B cell (primary cell): ENCODE data around the gene CCDC88C. TPM values are rescaled to one million over a fixed set of nuclear protein-coding genes. Genes with fewer than 3 reads are reported as not detected.

Experiments
- ATAC-seq: fragments of 200-7000 bp; cut with Tn5 transposase; one replicate; pipeline ENCODE4 v1.10.0; 2021; ENCODE audit warnings: low read depth, mild to moderate bottlenecking, moderate number of reproducible peaks, moderate library complexity
- CTCF ChIA-PET: fragments of 350-600 bp; sonication (Branson Sonifier 250); formaldehyde crosslinking; loops from one replicate; lab custom pipeline; 2021; ENCODE audit warnings: antibody characterized with exemption, inconsistent platforms; lab: Charles Lee
- POLR2A ChIA-PET: fragments of 350-600 bp; sonication (Branson Sonifier 250); formaldehyde crosslinking; loops from one replicate; lab custom pipeline; 2021; ENCODE audit warnings: antibody characterized with exemption; lab: Charles Lee
- DNase-seq: peaks from one replicate; pipeline ENCODE4 v3.0.0; 2013
- H2AFZ ChIP-seq: 2 replicates; pipeline ENCODE4 v1.6.1; 2012; ENCODE audit warnings: mild to moderate bottlenecking, low read depth, low read length; ENCODE audit not compliant: insufficient read depth, poor library complexity, severe bottlenecking
- H3K27ac ChIP-seq, 2 donors: 1 replicate in 1 of 2; 2 replicates in 1 of 2; pipeline ENCODE4 v1.5.1; 2012 to 2013; ENCODE audit warnings: low read length in 2 of 2, mild to moderate bottlenecking in 2 of 2, moderate library complexity in 1 of 2
- H3K27me3 ChIP-seq, 4 experiments: fragments of 200-600 bp in 1 of 4; sonication (generic) in 1 of 4; replicated peaks in 1 of 4; 1 replicate in 2 of 4; 2 replicates in 2 of 4; pipeline versions ENCODE4 v1.6.1 to v1.7.0; 2013 to 2016; ENCODE audit warnings: low read length in 3 of 4, mild to moderate bottlenecking in 2 of 4, mixed read lengths in 1 of 4, moderate library complexity in 1 of 4; ENCODE audit not compliant: insufficient read depth in 4 of 4, control insufficient read depth in 3 of 4; ENCODE audit errors: control extremely low read depth in 1 of 4
- H3K36me3 ChIP-seq, 2 experiments: replicated peaks in 1 of 2; 1 replicate in 1 of 2; 2 replicates in 1 of 2; pipeline versions ENCODE4 v1.6.1 to v1.7.1; 2013; ENCODE audit warnings: low read length in 1 of 2; ENCODE audit not compliant: insufficient read depth in 2 of 2, control insufficient read depth in 1 of 2; ENCODE audit errors: control extremely low read depth in 1 of 2, extremely low read depth in 1 of 2
- H3K4me1 ChIP-seq, 2 donors: fragments of 200-600 bp in 1 of 2; sonication (generic) in 1 of 2; 1 replicate in 1 of 2; 2 replicates in 1 of 2; pipeline versions ENCODE4 v1.5.1 to v1.6.1; 2013 to 2017; ENCODE audit warnings: low read length in 2 of 2; ENCODE audit not compliant: control insufficient read depth in 2 of 2, insufficient read depth in 2 of 2
- H3K4me2 ChIP-seq: replicated peaks from 2 replicates; pipeline ENCODE3; 2012; ENCODE audit warnings: mild to moderate bottlenecking, low read depth, low read length; ENCODE audit not compliant: poor library complexity, severe bottlenecking
- H3K4me3 ChIP-seq, 5 experiments: fragments of 200-600 bp in 1 of 5; sonication (generic) in 1 of 5; 1 replicate in 3 of 5; 2 replicates in 2 of 5; pipeline versions ENCODE4 v1.5.1 to v1.7.0; 2011 to 2016; ENCODE audit warnings: low read length in 4 of 5, mild to moderate bottlenecking in 4 of 5, low read depth in 2 of 5, control low read depth in 1 of 5, moderate library complexity in 1 of 5; ENCODE audit not compliant: insufficient read depth in 1 of 5; ENCODE audit errors: control extremely low read depth in 1 of 5, extremely low read depth in 1 of 5
- H3K79me2 ChIP-seq: fragments of 200-600 bp; sonication (generic); one replicate; pipeline ENCODE4 v1.6.0; 2016; ENCODE audit warnings: low read length; ENCODE audit not compliant: control insufficient read depth, insufficient read depth
- H3K9ac ChIP-seq: fragments of 200-600 bp; sonication (generic); 2 replicates; pipeline ENCODE4 v1.6.1; 2017; ENCODE audit warnings: mild to moderate bottlenecking, low read length, moderate library complexity
- H3K9me3 ChIP-seq, 3 donors: one replicate each; pipeline versions ENCODE4 v1.6.1 to v1.7.1; 2013; ENCODE audit warnings: low read length in 2 of 3; ENCODE audit not compliant: control insufficient read depth in 2 of 3, insufficient read depth in 1 of 3; ENCODE audit errors: control extremely low read depth in 1 of 3
- H4K20me1 ChIP-seq: 2 replicates; pipeline ENCODE4 v1.6.0; 2012; ENCODE audit warnings: mild to moderate bottlenecking, low read length; ENCODE audit not compliant: insufficient read depth, control insufficient read depth, poor library complexity, severe bottlenecking
- H3K27ac Mint-ChIP-seq: one replicate; pipeline ENCODE4 v1.8.0; 2021; ENCODE audit warnings: mixed read lengths
- H3K27me3 Mint-ChIP-seq: one replicate; pipeline ENCODE4 v1.8.0; 2021; ENCODE audit warnings: mixed read lengths
- H3K4me1 Mint-ChIP-seq: one replicate; pipeline ENCODE4 v1.8.0; 2021; ENCODE audit warnings: mixed read lengths
- H3K4me3 Mint-ChIP-seq: one replicate; pipeline ENCODE4 v1.8.0; 2021; ENCODE audit warnings: mixed read lengths
- H3K9me3 Mint-ChIP-seq: one replicate; pipeline ENCODE4 v1.8.0; 2022; ENCODE audit warnings: mixed read lengths; ENCODE audit not compliant: insufficient read depth
- CTCF ChIP-seq: fragments of 200-600 bp; IDR thresholded peaks from one replicate; pipeline ENCODE4 v1.8.0; 2022; ENCODE audit warnings: antibody characterized with exemption, mild to moderate bottlenecking
- EZH2 ChIP-seq: IDR thresholded peaks from 2 replicates; pipeline ENCODE4 v1.6.1; 2012; ENCODE audit warnings: borderline replicate concordance, low read depth, mild to moderate bottlenecking, moderate library complexity, low read length; ENCODE audit not compliant: insufficient read depth, poor library complexity, severe bottlenecking
- WGBS: methylation state at CpG from one replicate; pipeline ENCODE4 v1.1.5; 2013; ENCODE audit warnings: missing lambda C conversion rate; ENCODE audit not compliant: insufficient coverage; 5-methylcytosine and 5-hydroxymethylcytosine counted together
- intact Hi-C: fragments of 100-400 bp; cut with micrococcal nuclease; formaldehyde crosslinking; loops from one replicate; pipeline ENCODE4 v1.10.0; 2022
- polyA plus RNA-seq: library from polyadenylated mRNA; depleted of rRNA; stranded (reverse); fragments of >200 nt; gene quantifications from 2 replicates; pipeline ENCODE4 v1.2.3, GENCODE V29; 2012
- total RNA-seq, 2 donors: library from RNA; stranded (reverse); fragments of 120-200 nt in 1 of 2; gene quantifications; 1 replicate in 1 of 2; 2 replicates in 1 of 2; pipeline versions ENCODE4 v1.2.3 to v1.2.4, GENCODE V29; 2013 to 2022

CCDC88C gene
- total and polyA plus RNA-seq, 2 donors (not counting 1 experiment from before 2014, with no cell fraction given), result 98.7 to 181 TPM

GRCh38 chr14:91300283-91300895 is 117.2 kb downstream of the CCDC88C start:
- DNase-seq, result no peak
- Mint-ChIP-seq H3K9me3 (no peaks in the 10 kb centered on the region), H3K4me3 (no peak overlapping the region), H3K27me3 (no peaks in the 10 kb centered on the region), H3K4me1 (peaks cover 9% of the 10 kb centered on the region), H3K27ac (no peak overlapping the region)
- H2AFZ ChIP-seq, result no peak overlapping the region
- CTCF ChIA-PET, result no interaction called here
- peaks cover 2 to 93% of the 10 kb centered on the region in 2 experiments for H3K36me3 ChIP-seq
- no peaks in the 10 kb centered on the region for H3K27me3 ChIP-seq
- peaks cover 0 to 4% of the 10 kb centered on the region in 2 donors for H3K4me1 ChIP-seq
- intact Hi-C loops, result no loop called here
- 92% methylated on average over 9 of the region's 10 CpGs for whole genome bisulfite sequencing
- H3K4me2 ChIP-seq, result no peak overlapping the region
- H3K9ac ChIP-seq, result no peak overlapping the region
- TF ChIP-seq CTCF (no peak), EZH2 (no peak)
- peaks cover 75% of the 10 kb centered on the region for H3K79me2 ChIP-seq
- no peaks in the 10 kb centered on the region for H3K9me3 ChIP-seq
- H4K20me1 ChIP-seq, result peaks cover 50% of the 10 kb centered on the region
- H3K4me3 ChIP-seq, result no peak overlapping the region
- no peak for ATAC-seq
- H3K27ac ChIP-seq, result no peak overlapping the region
- POLR2A ChIA-PET, result no interaction called here
